HepG2 (cell line): ENCODE data around the gene ARHGEF4. TPM values are rescaled to one million over a fixed set of nuclear protein-coding genes. Genes with fewer than 3 reads are reported as not detected.

Experiments used
- KAT8 ChIP-seq: IDR thresholded peaks from 2 replicates; pipeline ENCODE4 v1.6.1; 2016; ENCODE audit warnings: missing genetic modification reagents, missing compliant biosample characterization
- MAFG ChIP-seq: sonication (generic); formaldehyde crosslinking; IDR thresholded peaks from 2 replicates; pipeline ENCODE4 v1.5.1; 2020; ENCODE audit warnings: mild to moderate bottlenecking, missing genetic modification reagents
- NAIF1 ChIP-seq: sonication (generic); formaldehyde crosslinking; IDR thresholded peaks from 2 replicates; pipeline ENCODE4 v1.5.0; 2020; ENCODE audit warnings: mild to moderate bottlenecking, missing genetic modification reagents, borderline replicate concordance
- SETDB1 ChIP-seq: sonication (generic); formaldehyde crosslinking; IDR thresholded peaks from 2 replicates; pipeline ENCODE4 v1.5.1; 2020; ENCODE audit warnings: missing genetic modification reagents, mild to moderate bottlenecking, borderline replicate concordance
- SP140L ChIP-seq: sonication (generic); formaldehyde crosslinking; IDR thresholded peaks from 2 replicates; pipeline ENCODE4 v1.4.0; 2020; ENCODE audit warnings: missing genetic modification reagents, borderline replicate concordance
- TBP ChIP-seq: sonication (generic); formaldehyde crosslinking; IDR thresholded peaks from 2 replicates; pipeline ENCODE4 v1.5.0; 2020; ENCODE audit warnings: missing genetic modification reagents
- ZFP41 ChIP-seq: sonication (generic); formaldehyde crosslinking; IDR thresholded peaks from 2 replicates; pipeline ENCODE4 v1.4.0; 2020; ENCODE audit warnings: mild to moderate bottlenecking, missing genetic modification reagents, borderline replicate concordance
- ZNF138 ChIP-seq: sonication (generic); formaldehyde crosslinking; IDR thresholded peaks from 2 replicates; pipeline ENCODE4 v1.5.0; 2020; ENCODE audit warnings: mild to moderate bottlenecking, low read depth, missing genetic modification reagents
- ZNF225 ChIP-seq: sonication (generic); formaldehyde crosslinking; IDR thresholded peaks from 2 replicates; pipeline ENCODE4 v1.4.0; 2020; ENCODE audit warnings: mild to moderate bottlenecking, missing genetic modification reagents
- ZNF280D ChIP-seq: sonication (generic); formaldehyde crosslinking; IDR thresholded peaks from 2 replicates; pipeline ENCODE4 v1.5.1; 2020; ENCODE audit warnings: mild to moderate bottlenecking, missing genetic modification reagents
- ZNF414 ChIP-seq: sonication (generic); formaldehyde crosslinking; IDR thresholded peaks from 2 replicates; pipeline ENCODE4 v1.5.0; 2020; ENCODE audit warnings: missing genetic modification reagents
- ZNF570 ChIP-seq: sonication (generic); formaldehyde crosslinking; IDR thresholded peaks from 2 replicates; pipeline ENCODE4 v1.4.0; 2020; ENCODE audit warnings: mild to moderate bottlenecking, missing genetic modification reagents, borderline replicate concordance
- ZNF607 ChIP-seq: sonication (generic); formaldehyde crosslinking; IDR thresholded peaks from 2 replicates; pipeline ENCODE4 v1.5.1; 2020; ENCODE audit warnings: missing genetic modification reagents, mild to moderate bottlenecking, borderline replicate concordance
- polyA plus RNA-seq, 8 experiments: library from polyadenylated mRNA; depleted of rRNA in 3 of 8; stranded (reverse) in 7 of 8; unstranded in 1 of 8; fragments of >200 nt; fragmentation: Illumina TruSeq in 4 of 8; extraction: Trizol in 4 of 8; gene quantifications; 2 replicates each; pipeline versions ENCODE4 v1.2.1 to v1.2.3, GENCODE V29; 2011 to 2016; ENCODE audit warnings: low read depth in 4 of 8, missing spikeins in 1 of 8, mixed read lengths in 1 of 8; ENCODE audit not compliant: insufficient read depth in 1 of 8
- total RNA-seq, 5 experiments: library from RNA; depleted of rRNA; stranded (reverse); fragments of >200 nt; fragmentation: Illumina TruSeq; extraction: Trizol; gene quantifications; 2 replicates each; pipeline ENCODE4 v1.2.3, GENCODE V29; 2016; ENCODE audit warnings: low read depth in 1 of 5

The ARHGEF4 gene
- total and polyA plus RNA-seq, 2 of the 13 experiments (the other 11 are each of a cell fraction or from before 2014, with no cell fraction given): 0.11 to 0.13 TPM

- TF ChIP-seq SETDB1 (no peak), ZNF280D (CRISPR knock-in tag) (no peak), ZNF570 (CRISPR knock-in tag) (no peak), KAT8 (CRISPR knock-in tag) (no peak), TBP (no peak), ZNF414 (CRISPR knock-in tag) (no peak), NAIF1 (CRISPR knock-in tag) (no peak), MAFG (CRISPR knock-in tag) (no peak), ZNF225 (CRISPR knock-in tag) (no peak), ZNF138 (CRISPR knock-in tag) (no peak), ZFP41 (CRISPR knock-in tag) (no peak), ZNF607 (no peak), SP140L (CRISPR knock-in tag) (no peak)
Measured at GRCh38 chr2:130820279-130820861, 16.3 kb upstream of the ARHGEF4 start (continued).
